Gastrocnemius medialis (tissue), 4 donors: ENCODE results near the gene GDI2.

Experiments used
- POLR2A ChIP-seq, 2 donors: fragments of 450-650 bp; IDR thresholded peaks; one replicate each; pipeline ENCODE4 v1.6.1; 2017; ENCODE audit warnings: antibody characterized with exemption in 2 of 2, mild to moderate bottlenecking in 2 of 2, moderate library complexity in 2 of 2
- TF ChIP-seq, protein P1 (sequence below), 5 experiments: fragments of 450-650 bp in 3 of 5; fragments of 200-600 bp in 2 of 5; sonication (generic) in 2 of 5; IDR thresholded peaks in 4 of 5; conservative IDR thresholded peaks in 1 of 5; 1 replicate in 4 of 5; 2 replicates in 1 of 5; pipeline ENCODE4 v1.5.1; 2016 to 2019; ENCODE audit warnings: antibody characterized with exemption in 5 of 5, mild to moderate bottlenecking in 3 of 5, moderate library complexity in 3 of 5

DNA sequence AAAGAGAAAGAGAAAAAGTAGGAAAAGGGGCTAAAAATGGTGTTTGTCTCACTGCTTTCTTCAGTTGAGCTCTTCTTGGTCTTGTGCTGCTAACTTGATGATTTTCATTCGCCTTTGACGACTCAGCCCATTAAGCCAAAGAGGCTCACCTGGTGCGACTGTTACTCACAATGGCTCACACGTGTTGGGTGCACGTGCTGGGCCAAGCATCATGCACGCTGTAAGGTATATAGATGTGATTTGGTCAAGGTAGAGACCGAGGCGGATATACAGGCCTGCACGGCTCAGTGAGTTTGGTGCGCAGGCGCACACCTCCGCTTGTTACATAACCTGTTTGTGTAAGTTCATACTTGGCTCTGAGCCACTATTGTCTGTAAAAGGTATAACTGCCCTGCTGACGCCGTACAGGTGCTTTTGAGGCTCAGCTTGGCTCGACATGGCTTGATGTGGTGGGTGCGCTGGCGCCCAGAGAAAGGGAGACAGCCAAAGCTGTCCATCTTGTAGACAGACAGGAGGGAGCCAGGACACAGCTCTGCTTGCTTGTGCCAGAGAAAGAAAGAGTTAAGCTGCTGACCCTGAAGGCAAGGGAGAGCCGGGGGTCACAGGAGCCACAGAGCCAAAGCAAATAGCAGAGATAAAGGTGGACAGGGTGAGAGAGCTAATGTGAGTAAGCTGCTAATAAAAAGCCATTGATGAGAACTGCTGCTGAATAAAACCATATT lies 42.9 kb upstream of the GDI2 start:
- no peak for TF ChIP-seq POLR2A (IDR thresholded peaks at IDR 0.05)
- TF ChIP-seq, protein P1, sequence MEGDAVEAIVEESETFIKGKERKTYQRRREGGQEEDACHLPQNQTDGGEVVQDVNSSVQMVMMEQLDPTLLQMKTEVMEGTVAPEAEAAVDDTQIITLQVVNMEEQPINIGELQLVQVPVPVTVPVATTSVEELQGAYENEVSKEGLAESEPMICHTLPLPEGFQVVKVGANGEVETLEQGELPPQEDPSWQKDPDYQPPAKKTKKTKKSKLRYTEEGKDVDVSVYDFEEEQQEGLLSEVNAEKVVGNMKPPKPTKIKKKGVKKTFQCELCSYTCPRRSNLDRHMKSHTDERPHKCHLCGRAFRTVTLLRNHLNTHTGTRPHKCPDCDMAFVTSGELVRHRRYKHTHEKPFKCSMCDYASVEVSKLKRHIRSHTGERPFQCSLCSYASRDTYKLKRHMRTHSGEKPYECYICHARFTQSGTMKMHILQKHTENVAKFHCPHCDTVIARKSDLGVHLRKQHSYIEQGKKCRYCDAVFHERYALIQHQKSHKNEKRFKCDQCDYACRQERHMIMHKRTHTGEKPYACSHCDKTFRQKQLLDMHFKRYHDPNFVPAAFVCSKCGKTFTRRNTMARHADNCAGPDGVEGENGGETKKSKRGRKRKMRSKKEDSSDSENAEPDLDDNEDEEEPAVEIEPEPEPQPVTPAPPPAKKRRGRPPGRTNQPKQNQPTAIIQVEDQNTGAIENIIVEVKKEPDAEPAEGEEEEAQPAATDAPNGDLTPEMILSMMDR (IDR thresholded peaks at IDR 0.05 in 4 of 5, conservative IDR thresholded peaks at IDR 0.05 in 1 of 5), result no peak
